ENCODE data around the gene CLN3. TPM values are rescaled to one million over a fixed set of nuclear protein-coding genes. Genes with fewer than 3 reads are reported as not detected.
"Not testable (repeated sequence)": the region's sequence is repeated elsewhere in the genome, so short reads cannot be mapped to it uniquely, and the experiment has no call there.

The CLN3 gene
- total RNA-seq, 1 donor from 2014 or later, result 73.7 TPM

- ATAC-seq (no peak), DNase-seq (no peak)
- Histone ChIP-seq H3K9me3 (no peaks in the 10 kb centered on the region), H3K4me1 (no peaks in the 10 kb centered on the region), H3K4me3 (no peak overlapping the region), H3K27ac (no peak overlapping the region), H3K36me3 (peaks cover 73% of the 10 kb centered on the region), H3K27me3 (no peaks in the 10 kb centered on the region)
- TF ChIP-seq CTCF (IDR thresholded peaks at IDR 0.05), result no peak
- intact Hi-C loops (cut with DNase I), result no loop called here
Observed at GRCh38 chr16:28475221-28475620, 16.7 kb downstream of the CLN3 start.

- DNase-seq (peak; percentile 9), ATAC-seq (no peak)
- TF ChIP-seq CTCF (IDR thresholded peaks at IDR 0.05), result no peak
- Histone ChIP-seq H3K4me3 (no peak overlapping the region), H3K27ac (no peak overlapping the region), H3K4me1 (no peaks in the 10 kb centered on the region), H3K27me3 (no peaks in the 10 kb centered on the region), H3K36me3 (peaks cover 59% of the 10 kb centered on the region), H3K9me3 (no peaks in the 10 kb centered on the region)
- intact Hi-C loops (cut with DNase I), result no loop called here
Observed at GRCh38 chr16:28473714-28474265, 18.1 kb downstream of the CLN3 start.

GRCh38 chr16:28447081-28447480, 44.8 kb downstream of the CLN3 start:
- H3K36me3 ChIP-seq; H3K9me3 ChIP-seq; DNase-seq; H3K4me1 ChIP-seq; intact Hi-C loops (cut with DNase I); H3K4me3 ChIP-seq; H3K27me3 ChIP-seq; H3K27ac ChIP-seq: not testable (repeated sequence)
- peak; percentile 15 for ATAC-seq

GRCh38 chr16:28446388-28446787, 45.5 kb downstream of the CLN3 start:
- H3K27me3 ChIP-seq; H3K4me1 ChIP-seq; DNase-seq; H3K36me3 ChIP-seq; H3K9me3 ChIP-seq; intact Hi-C loops (cut with DNase I); H3K4me3 ChIP-seq; H3K27ac ChIP-seq: not testable (repeated sequence)
- ATAC-seq, result peak; percentile 60

- H3K9me3 ChIP-seq; intact Hi-C loops (cut with DNase I); H3K36me3 ChIP-seq; ATAC-seq; H3K27ac ChIP-seq; H3K27me3 ChIP-seq; DNase-seq; H3K4me1 ChIP-seq; H3K4me3 ChIP-seq: not testable (repeated sequence)
Observed at GRCh38 chr16:28443943-28444342, 47.9 kb downstream of the CLN3 start.

- H3K4me3 ChIP-seq; H3K27ac ChIP-seq; intact Hi-C loops (cut with DNase I); H3K36me3 ChIP-seq; H3K4me1 ChIP-seq; DNase-seq; H3K9me3 ChIP-seq; ATAC-seq; H3K27me3 ChIP-seq: not testable (repeated sequence)
Observed at GRCh38 chr16:28438899-28439298, 53.0 kb downstream of the CLN3 start.

GRCh38 chr16:28435340-28435739, 56.5 kb downstream of the CLN3 start:
- H3K9me3 ChIP-seq; ATAC-seq; H3K27me3 ChIP-seq; H3K4me1 ChIP-seq; H3K4me3 ChIP-seq; H3K36me3 ChIP-seq; H3K27ac ChIP-seq; intact Hi-C loops (cut with DNase I): not testable (repeated sequence)
- peak; percentile 40 for DNase-seq

Other genes starting within 250 kb of the CLN3 start
- gene SBK1, start 199.5 kb downstream of the CLN3 start, total RNA-seq, result 1.9 TPM
- 3.2 TPM for gene NPIPB6, start 128.6 kb downstream of the CLN3 start, total RNA-seq
- 25.2 TPM for gene EIF3CL, start 88.2 kb downstream of the CLN3 start, total RNA-seq
- not detected for gene NPIPB7, start 19.7 kb downstream of the CLN3 start, total RNA-seq
- gene APOBR, start 2.6 kb upstream of the CLN3 start, total RNA-seq, result 17.7 TPM
- gene IL27, start 14.8 kb upstream of the CLN3 start, total RNA-seq, result not detected
- gene NUPR1, start 46.9 kb upstream of the CLN3 start, total RNA-seq, result 291 TPM
- gene SGF29, start 61.8 kb upstream of the CLN3 start, total RNA-seq, result 33.5 TPM
- 13.0 TPM for gene SULT1A2, start 105.0 kb upstream of the CLN3 start, total RNA-seq
- 55.4 TPM for gene SULT1A1, start 118.0 kb upstream of the CLN3 start, total RNA-seq
- 2.8 TPM for gene NPIPB8, start 146.0 kb upstream of the CLN3 start, total RNA-seq
- 507 TPM for gene EIF3C, start 219.4 kb upstream of the CLN3 start, total RNA-seq